ENCODE measurements around the gene NMUR1.

Gene NMUR1

GRCh38 chr2:231533086-231533776, 3.0 kb upstream of the NMUR1 start:
- no peak overlapping the region for H3K9ac ChIP-seq (ENCODE audit: low read length)
- peaks cover 0 to 14% of the 10 kb centered on the region in 2 donors for H3K27me3 ChIP-seq (ENCODE audit: control insufficient read depth in 1 of 2, insufficient read depth in 2 of 2, low read length in 2 of 2)
- H3K9me3 ChIP-seq (ENCODE audit: low read length) = no peaks in the 10 kb centered on the region
- no peaks in the 10 kb centered on the region for H3K4me1 ChIP-seq (ENCODE audit: insufficient read depth, low read length)
- no peaks in the 10 kb centered on the region for H3K36me3 ChIP-seq (ENCODE audit: insufficient read depth, low read length)
- H3K27ac ChIP-seq (ENCODE audit: low read depth, low read length) = no peak overlapping the region
- H3K4me3 ChIP-seq (ENCODE audit: low read depth in 1 of 2, low read length in 2 of 2) = no peak overlapping the region

- no peaks in the 10 kb centered on the region for H3K36me3 ChIP-seq (ENCODE audit: insufficient read depth, low read length)
- H3K9me3 ChIP-seq (ENCODE audit: low read length) = no peaks in the 10 kb centered on the region
- no peak overlapping the region for H3K4me3 ChIP-seq (ENCODE audit: low read depth in 1 of 2, low read length in 2 of 2)
- no peaks in the 10 kb centered on the region for H3K4me1 ChIP-seq (ENCODE audit: insufficient read depth, low read length)
- H3K27ac ChIP-seq (ENCODE audit: low read depth, low read length) = no peak overlapping the region
- H3K27me3 ChIP-seq (ENCODE audit: control insufficient read depth in 1 of 2, insufficient read depth in 2 of 2, low read length in 2 of 2) = peaks cover 0 to 14% of the 10 kb centered on the region in 2 donors
- H3K9ac ChIP-seq (ENCODE audit: low read length) = no peak overlapping the region
These were observed 2.5 kb upstream of the NMUR1 start for GRCh38 chr2:231532756-231533035.

- no peak overlapping the region for H3K4me3 ChIP-seq (ENCODE audit: low read depth in 1 of 2, low read length in 2 of 2)
These were observed 1.9 kb upstream of the NMUR1 start for GRCh38 chr2:231531883-231532755.

GRCh38 chr2:231531466-231531865, 1.2 kb upstream of the NMUR1 start:
- H3K27me3 ChIP-seq (ENCODE audit: control insufficient read depth in 1 of 2, insufficient read depth in 2 of 2, low read length in 2 of 2) = peaks cover 0 to 14% of the 10 kb centered on the region in 2 donors
- H3K36me3 ChIP-seq (ENCODE audit: insufficient read depth, low read length) = no peaks in the 10 kb centered on the region
- no peak overlapping the region for H3K9ac ChIP-seq (ENCODE audit: low read length)

More at GRCh38 chr2:231531883-231532755, 1.9 kb upstream of the NMUR1 start:
- H3K27ac ChIP-seq (ENCODE audit: low read depth, low read length) = no peak overlapping the region
- H3K4me1 ChIP-seq (ENCODE audit: insufficient read depth, low read length) = no peaks in the 10 kb centered on the region
- no peak overlapping the region for H3K9ac ChIP-seq (ENCODE audit: low read length)
- no peaks in the 10 kb centered on the region for H3K9me3 ChIP-seq (ENCODE audit: low read length)
- H3K36me3 ChIP-seq (ENCODE audit: insufficient read depth, low read length) = no peaks in the 10 kb centered on the region
- peaks cover 0 to 14% of the 10 kb centered on the region in 2 donors for H3K27me3 ChIP-seq (ENCODE audit: control insufficient read depth in 1 of 2, insufficient read depth in 2 of 2, low read length in 2 of 2)

GRCh38 chr2:231528636-231529030, 1.6 kb downstream of the NMUR1 start:
- Histone ChIP-seq H3K27ac (ENCODE audit: low read depth, low read length) (no peak overlapping the region), H3K4me3 (ENCODE audit: low read depth in 1 of 2, low read length in 2 of 2) (no peak overlapping the region), H3K36me3 (ENCODE audit: insufficient read depth, low read length) (no peaks in the 10 kb centered on the region), H3K4me1 (ENCODE audit: insufficient read depth, low read length) (no peaks in the 10 kb centered on the region), H3K9ac (ENCODE audit: low read length) (no peak overlapping the region), H3K27me3 (ENCODE audit: control insufficient read depth in 1 of 2, insufficient read depth in 2 of 2, low read length in 2 of 2) (peaks cover 0 to 14% of the 10 kb centered on the region in 2 donors), H3K9me3 (ENCODE audit: low read length) (no peaks in the 10 kb centered on the region)

More at GRCh38 chr2:231531466-231531865, 1.2 kb upstream of the NMUR1 start:
- Histone ChIP-seq H3K9me3 (ENCODE audit: low read length) (no peaks in the 10 kb centered on the region), H3K27ac (ENCODE audit: low read depth, low read length) (no peak overlapping the region), H3K4me1 (ENCODE audit: insufficient read depth, low read length) (no peaks in the 10 kb centered on the region), H3K4me3 (ENCODE audit: low read depth in 1 of 2, low read length in 2 of 2) (no peak overlapping the region)

GRCh38 chr2:231527955-231528635, 2.1 kb downstream of the NMUR1 start:
- H3K36me3 ChIP-seq (ENCODE audit: insufficient read depth, low read length) = no peaks in the 10 kb centered on the region
- H3K9ac ChIP-seq (ENCODE audit: low read length) = no peak overlapping the region
- H3K4me1 ChIP-seq (ENCODE audit: insufficient read depth, low read length) = no peaks in the 10 kb centered on the region

GRCh38 chr2:231527091-231527395, 3.2 kb downstream of the NMUR1 start:
- H3K27me3 ChIP-seq (ENCODE audit: control insufficient read depth in 1 of 2, insufficient read depth in 2 of 2, low read length in 2 of 2) = peaks cover 0 to 14% of the 10 kb centered on the region in 2 donors
- H3K4me1 ChIP-seq (ENCODE audit: insufficient read depth, low read length) = no peaks in the 10 kb centered on the region
- H3K4me3 ChIP-seq (ENCODE audit: low read depth in 1 of 2, low read length in 2 of 2) = no peak overlapping the region
- no peak overlapping the region for H3K9ac ChIP-seq (ENCODE audit: low read length)
- H3K36me3 ChIP-seq (ENCODE audit: insufficient read depth, low read length) = no peaks in the 10 kb centered on the region
- no peak overlapping the region for H3K27ac ChIP-seq (ENCODE audit: low read depth, low read length)
- H3K9me3 ChIP-seq (ENCODE audit: low read length) = no peaks in the 10 kb centered on the region

More at GRCh38 chr2:231527955-231528635, 2.1 kb downstream of the NMUR1 start:
- H3K27me3 ChIP-seq (ENCODE audit: control insufficient read depth in 1 of 2, insufficient read depth in 2 of 2, low read length in 2 of 2) = peaks cover 0 to 14% of the 10 kb centered on the region in 2 donors
- no peak overlapping the region for H3K4me3 ChIP-seq (ENCODE audit: low read depth in 1 of 2, low read length in 2 of 2)
- H3K27ac ChIP-seq (ENCODE audit: low read depth, low read length) = no peak overlapping the region
- no peaks in the 10 kb centered on the region for H3K9me3 ChIP-seq (ENCODE audit: low read length)

- H3K27me3 ChIP-seq (ENCODE audit: control insufficient read depth in 1 of 2, insufficient read depth in 2 of 2, low read length in 2 of 2) = peaks cover 0 to 14% of the 10 kb centered on the region in 2 donors
- H3K4me1 ChIP-seq (ENCODE audit: insufficient read depth, low read length) = no peaks in the 10 kb centered on the region
- no peaks in the 10 kb centered on the region for H3K9me3 ChIP-seq (ENCODE audit: low read length)
- H3K36me3 ChIP-seq (ENCODE audit: insufficient read depth, low read length) = no peaks in the 10 kb centered on the region
- no peak overlapping the region for H3K27ac ChIP-seq (ENCODE audit: low read depth, low read length)
- H3K9ac ChIP-seq (ENCODE audit: low read length) = no peak overlapping the region
- no peak overlapping the region for H3K4me3 ChIP-seq (ENCODE audit: low read depth in 1 of 2, low read length in 2 of 2)
These were observed 3.7 kb downstream of the NMUR1 start for GRCh38 chr2:231526341-231527090.

- peaks cover 0 to 9% of the 10 kb centered on the region in 2 donors for H3K27me3 ChIP-seq (ENCODE audit: control insufficient read depth in 1 of 2, insufficient read depth in 2 of 2, low read length in 2 of 2)
- no peaks in the 10 kb centered on the region for H3K4me1 ChIP-seq (ENCODE audit: insufficient read depth, low read length)
- no peak overlapping the region for H3K9ac ChIP-seq (ENCODE audit: low read length)
- no peak overlapping the region for H3K27ac ChIP-seq (ENCODE audit: low read depth, low read length)
- no peaks in the 10 kb centered on the region for H3K9me3 ChIP-seq (ENCODE audit: low read length)
- H3K4me3 ChIP-seq (ENCODE audit: low read depth in 1 of 2, low read length in 2 of 2) = no peak overlapping the region
- no peaks in the 10 kb centered on the region for H3K36me3 ChIP-seq (ENCODE audit: insufficient read depth, low read length)
These were observed 4.7 kb downstream of the NMUR1 start for GRCh38 chr2:231525248-231526163.

GRCh38 chr2:231524477-231525247, 5.6 kb downstream of the NMUR1 start:
- H3K4me3 ChIP-seq (ENCODE audit: low read depth in 1 of 2, low read length in 2 of 2) = no peak overlapping the region
- no peaks in the 10 kb centered on the region for H3K4me1 ChIP-seq (ENCODE audit: insufficient read depth, low read length)
- no peaks in the 10 kb centered on the region for H3K36me3 ChIP-seq (ENCODE audit: insufficient read depth, low read length)
- H3K9ac ChIP-seq (ENCODE audit: low read length) = no peak overlapping the region
- H3K9me3 ChIP-seq (ENCODE audit: low read length) = no peaks in the 10 kb centered on the region
- peaks cover 0 to 2% of the 10 kb centered on the region in 2 donors for H3K27me3 ChIP-seq (ENCODE audit: control insufficient read depth in 1 of 2, insufficient read depth in 2 of 2, low read length in 2 of 2)
- no peak overlapping the region for H3K27ac ChIP-seq (ENCODE audit: low read depth, low read length)

Measured in muscle layer of colon (tissue), 2 donors.